ENCODE data around the gene CELA3A. TPM values are rescaled to one million over a fixed set of nuclear protein-coding genes. Genes with fewer than 3 reads are reported as not detected.

The CELA3A gene
- total RNA-seq, 2 donors from 2014 or later = 0.56 to 25.0 TPM

DNA sequence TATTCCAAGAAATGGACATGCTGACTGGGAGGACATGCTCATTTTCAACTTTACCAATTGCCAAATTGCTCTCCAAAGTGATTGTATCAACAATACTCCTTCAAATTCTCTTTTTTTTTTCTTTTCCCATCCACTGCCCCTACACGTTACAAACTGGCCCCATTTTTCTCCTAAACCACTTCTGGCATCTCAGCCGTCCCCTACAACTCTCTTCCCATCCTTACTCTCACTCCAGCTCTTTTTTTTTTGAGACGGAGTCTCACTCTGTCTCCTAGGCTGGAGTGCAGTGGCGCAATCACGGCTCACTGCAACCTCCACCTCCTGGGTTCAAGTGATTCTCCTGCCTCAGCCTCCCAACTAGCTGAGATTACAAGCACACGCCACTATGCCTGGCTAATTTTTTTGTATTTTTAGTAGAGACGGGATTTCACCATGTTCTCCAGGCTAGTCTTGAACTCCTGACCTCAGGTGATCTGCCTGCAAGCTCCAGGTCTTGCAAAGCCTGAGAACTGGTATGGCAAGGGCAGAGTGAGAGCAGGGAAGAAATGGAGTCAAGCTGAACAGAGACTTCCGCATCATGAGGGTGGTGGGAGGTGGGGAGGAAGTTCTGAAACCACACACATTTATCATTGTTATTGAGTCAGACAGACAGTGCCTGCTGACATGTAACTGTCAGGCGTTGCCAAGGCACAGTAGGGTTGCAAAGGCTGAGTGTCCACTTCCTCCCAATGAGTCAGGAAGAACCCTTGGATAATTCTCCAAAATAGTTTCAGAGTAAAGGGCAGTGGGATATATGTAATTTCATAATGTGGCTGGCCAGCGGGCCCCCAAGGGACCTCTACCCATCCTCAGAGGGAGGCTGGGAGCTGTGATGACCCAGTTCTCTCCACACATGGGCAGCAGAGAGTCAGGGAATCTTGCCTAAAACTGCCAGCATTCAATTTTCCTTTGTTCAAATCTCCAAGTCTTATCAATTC, 17.4 kb downstream of the CELA3A start:
- H3K27me3 ChIP-seq = no peaks in the 10 kb centered on the region
- intact Hi-C loops (cut with DNase I) = no loop called here
- DNase-seq = no peak
- TF ChIP-seq CTCF (IDR thresholded peaks at IDR 0.05) = no peak
- H3K4me1 ChIP-seq = no peaks in the 10 kb centered on the region
- no peak overlapping the region for H3K4me3 ChIP-seq
- H3K9ac ChIP-seq (ENCODE audit: low read depth in 2 of 2, low read length in 2 of 2) = no peak overlapping the region
- no peaks in the 10 kb centered on the region for H3K9me3 ChIP-seq
- H3K36me3 ChIP-seq = no peaks in the 10 kb centered on the region
- H3K27ac ChIP-seq = peak overlapping the region; percentile 32

DNA sequence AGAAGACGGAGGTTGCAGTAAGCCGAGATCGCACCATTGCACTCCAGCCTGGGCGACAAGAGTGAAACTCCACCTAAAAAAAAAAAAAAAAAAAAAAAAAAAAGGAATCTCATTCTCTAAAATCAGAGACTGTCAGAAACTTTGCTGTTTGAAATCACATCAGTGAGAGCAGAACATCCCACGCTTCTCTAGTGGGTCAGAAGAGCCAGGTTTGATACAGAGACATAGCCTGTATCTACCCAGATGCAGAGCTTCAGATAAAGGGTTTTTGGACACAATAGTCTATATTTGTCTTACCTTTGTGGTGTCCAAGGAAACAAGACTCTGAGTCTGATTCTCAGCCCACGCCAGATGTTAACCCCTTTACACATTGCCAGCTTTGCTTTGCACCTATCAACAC, 19.6 kb downstream of the CELA3A start:
- H3K4me1 ChIP-seq = peaks cover 9% of the 10 kb centered on the region
- no peaks in the 10 kb centered on the region for H3K36me3 ChIP-seq
- H3K9me3 ChIP-seq = no peaks in the 10 kb centered on the region
- no peak for TF ChIP-seq CTCF (IDR thresholded peaks at IDR 0.05)
- H3K4me3 ChIP-seq = no peak overlapping the region
- no peak overlapping the region for H3K27ac ChIP-seq
- no peaks in the 10 kb centered on the region for H3K27me3 ChIP-seq
- DNase-seq = no peak
- intact Hi-C loops (cut with DNase I) = no loop called here
- H3K9ac ChIP-seq (ENCODE audit: low read depth in 2 of 2, low read length in 2 of 2) = no peak overlapping the region

DNA sequence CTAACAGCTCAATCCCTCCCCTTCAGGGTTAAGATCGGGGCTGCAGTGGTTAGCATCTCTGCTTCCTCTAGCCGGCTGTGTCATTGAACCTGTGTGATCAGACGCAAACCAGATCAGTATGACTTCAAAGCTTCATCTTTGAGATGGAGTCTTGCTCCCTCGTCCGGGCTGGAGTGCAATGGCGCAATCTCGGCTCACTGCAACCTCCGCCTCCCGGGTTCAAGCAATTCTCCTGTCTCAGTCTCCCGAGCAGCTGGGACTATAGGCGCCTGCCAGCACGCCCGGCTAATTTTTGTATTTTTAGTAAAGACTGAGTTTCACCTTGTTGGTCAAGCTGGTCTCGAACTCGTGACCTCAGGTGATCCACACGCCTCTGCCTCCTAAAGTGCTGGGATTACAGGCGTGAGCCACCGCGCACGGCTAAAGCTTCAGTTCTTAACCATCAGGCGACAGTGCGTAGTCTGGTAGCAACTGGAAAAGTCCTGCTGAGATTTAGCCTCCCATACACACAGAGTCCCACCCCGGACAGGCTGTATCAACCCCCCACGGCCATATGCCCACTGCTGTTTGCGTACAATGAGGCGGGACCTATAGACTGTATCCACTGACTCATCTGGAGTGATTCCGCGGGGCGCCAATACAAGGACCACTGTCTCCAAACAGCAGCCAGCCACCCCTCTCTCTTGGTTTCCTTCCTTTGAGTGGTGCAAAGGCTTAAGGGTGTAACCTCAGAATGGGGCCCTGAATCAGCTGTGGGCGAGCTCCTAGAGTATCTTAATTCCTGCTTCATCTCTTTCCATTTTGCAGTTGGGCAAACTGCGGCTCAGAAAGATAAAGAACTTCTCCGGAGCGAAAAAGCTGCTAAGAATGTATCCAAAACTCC, 23.3 kb downstream of the CELA3A start:
- no peak for TF ChIP-seq CTCF (IDR thresholded peaks at IDR 0.05)
- H3K9ac ChIP-seq (ENCODE audit: low read depth in 2 of 2, low read length in 2 of 2) = peak overlapping the region; percentile 62 to 99

GRCh38 chr1:22025368-22026155, 24.1 kb downstream of the CELA3A start:
- intact Hi-C loops (cut with DNase I) = no loop called here

More for the DNA sequence above, 23.3 kb downstream of the CELA3A start:
- H3K27me3 ChIP-seq = no peaks in the 10 kb centered on the region
- H3K36me3 ChIP-seq = no peaks in the 10 kb centered on the region
- H3K27ac ChIP-seq = peak overlapping the region; percentile 99
- intact Hi-C loops (cut with DNase I) = no loop called here
- H3K9me3 ChIP-seq = no peaks in the 10 kb centered on the region
- peaks cover 9% of the 10 kb centered on the region for H3K4me1 ChIP-seq
- peak; percentile 72 for DNase-seq
- peak overlapping the region; percentile 78 for H3K4me3 ChIP-seq

More at GRCh38 chr1:22025368-22026155, 24.1 kb downstream of the CELA3A start:
- DNase-seq = peak; percentile 86
- TF ChIP-seq CTCF (IDR thresholded peaks at IDR 0.05) = no peak
- Histone ChIP-seq H3K27ac (peak overlapping the region; percentile 99), H3K27me3 (no peaks in the 10 kb centered on the region), H3K9ac (ENCODE audit: low read depth in 2 of 2, low read length in 2 of 2) (peak overlapping the region; percentile 99 to 100), H3K4me3 (peak overlapping the region; percentile 78), H3K36me3 (no peaks in the 10 kb centered on the region), H3K9me3 (no peaks in the 10 kb centered on the region), H3K4me1 (peaks cover 9% of the 10 kb centered on the region)
